Muscle of leg (tissue), 11 donors: ENCODE results near the gene STX7. TPM values are rescaled to one million over a fixed set of nuclear protein-coding genes. Genes with fewer than 3 reads are reported as not detected.
A peak's percentile ranks its signal among the peaks of the same experiment; 100 is the strongest.

ENCODE experiments used
- DNase-seq: peaks from one replicate; pipeline ENCODE4 v3.0.0; 2013
- H3K27ac ChIP-seq: one replicate; pipeline ENCODE4 v1.5.1; 2013; ENCODE audit warnings: mild to moderate bottlenecking, low read length, control low read depth
- H3K27me3 ChIP-seq: one replicate; pipeline ENCODE4 v1.6.1; 2013; ENCODE audit warnings: low read length; ENCODE audit not compliant: control insufficient read depth, insufficient read depth
- H3K36me3 ChIP-seq: one replicate; pipeline ENCODE4 v1.6.1; 2013; ENCODE audit warnings: low read length; ENCODE audit not compliant: control insufficient read depth, insufficient read depth
- H3K4me1 ChIP-seq: one replicate; pipeline ENCODE4 v1.6.1; 2013; ENCODE audit warnings: low read length; ENCODE audit not compliant: control insufficient read depth, insufficient read depth
- H3K4me3 ChIP-seq: one replicate; pipeline ENCODE4 v1.5.1; 2013; ENCODE audit warnings: low read length, control low read depth
- H3K9me3 ChIP-seq: replicated peaks from 2 replicates; pipeline ENCODE4 v1.6.1; 2013; ENCODE audit warnings: low read depth, low read length; ENCODE audit not compliant: control insufficient read depth
- WGBS: methylation state at CpG from one replicate; pipeline ENCODE4 v1.1.5; 2013; ENCODE audit warnings: missing lambda C conversion rate; ENCODE audit not compliant: insufficient coverage; 5-methylcytosine and 5-hydroxymethylcytosine counted together
- polyA plus RNA-seq, 8 donors: library from polyadenylated mRNA; unstranded; fragments of 120-200 nt; gene quantifications; one replicate each; pipeline versions ENCODE4 v1.2.1 to v1.2.3, GENCODE V29; 2013; ENCODE audit warnings: inconsistent platforms in 1 of 8, low replicate concordance in 1 of 8; ENCODE audit not compliant: insufficient read length in 8 of 8, insufficient read depth in 1 of 8
- total RNA-seq: library from RNA; stranded (reverse); fragments of 120-200 nt; gene quantifications from one replicate; pipeline ENCODE4 v1.2.4, GENCODE V29; 2013

The STX7 gene
- total and polyA plus RNA-seq, 9 donors, result 28.6 to 40.1 (median 31.9) TPM

DNA sequence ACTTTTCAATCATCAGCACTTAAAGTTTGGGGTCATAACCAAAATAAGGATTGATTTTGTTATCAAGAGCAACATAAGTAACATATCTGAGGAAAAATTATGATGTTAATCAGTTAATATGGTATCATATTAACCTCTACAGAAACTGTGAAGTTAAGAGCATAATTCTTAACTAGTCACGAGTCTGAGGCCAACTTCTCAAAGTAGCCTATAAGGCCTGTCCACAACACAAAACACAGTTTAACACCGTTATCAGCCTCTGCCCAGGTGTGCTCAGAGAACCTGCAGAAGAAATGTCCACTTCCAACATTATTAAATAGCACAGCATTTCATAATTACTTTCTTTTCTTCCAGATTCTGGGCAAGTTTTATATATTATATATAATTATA is 1.1 kb downstream of the STX7 start:
- Histone ChIP-seq H3K4me3 (peak overlapping the region; percentile 93), H3K27me3 (peaks cover 2% of the 10 kb centered on the region), H3K9me3 (no peaks in the 10 kb centered on the region), H3K4me1 (peaks cover 2% of the 10 kb centered on the region), H3K27ac (peak overlapping the region; percentile 30), H3K36me3 (peaks cover 4% of the 10 kb centered on the region)
- WGBS, result 50% methylated on average over 1 of the region's 2 CpGs
- DNase-seq, result no peak

DNA sequence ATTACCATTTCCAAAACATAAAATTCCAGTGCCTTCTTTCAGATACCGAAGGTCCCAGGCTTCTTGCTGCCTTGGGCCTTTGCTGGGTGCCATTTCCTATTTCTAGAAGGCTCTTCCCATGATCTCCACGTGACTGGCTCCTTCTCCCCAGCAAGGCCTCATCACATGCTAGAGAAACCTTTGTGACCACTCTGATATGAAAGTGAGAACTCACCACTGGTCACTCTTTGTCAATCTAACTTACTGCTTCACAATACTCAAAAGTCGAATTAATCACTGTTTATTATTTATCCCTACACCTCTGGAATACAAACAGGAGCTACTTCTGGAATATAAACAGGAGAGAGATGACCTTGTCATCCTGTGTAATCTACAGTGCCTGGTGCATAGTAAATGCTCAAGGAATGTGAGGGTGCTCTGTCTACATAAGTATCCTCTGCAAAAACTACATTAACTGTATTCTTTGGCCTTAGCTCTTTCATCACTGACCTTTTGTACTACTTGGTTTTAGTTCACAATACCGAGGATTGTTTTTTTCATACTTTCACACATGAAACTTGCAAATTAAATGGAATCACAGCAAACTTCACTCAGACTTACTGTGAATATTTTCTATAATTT is 1.6 kb downstream of the STX7 start:
- Histone ChIP-seq H3K4me3 (no peak overlapping the region), H3K9me3 (no peaks in the 10 kb centered on the region), H3K27me3 (peaks cover 2% of the 10 kb centered on the region), H3K27ac (peak overlapping the region; percentile 33), H3K4me1 (peaks cover 2% of the 10 kb centered on the region), H3K36me3 (peaks cover 4% of the 10 kb centered on the region)
- DNase-seq, result peak; percentile 59
- WGBS, result 58% methylated on average over 2 of the region's 4 CpGs

DNA sequence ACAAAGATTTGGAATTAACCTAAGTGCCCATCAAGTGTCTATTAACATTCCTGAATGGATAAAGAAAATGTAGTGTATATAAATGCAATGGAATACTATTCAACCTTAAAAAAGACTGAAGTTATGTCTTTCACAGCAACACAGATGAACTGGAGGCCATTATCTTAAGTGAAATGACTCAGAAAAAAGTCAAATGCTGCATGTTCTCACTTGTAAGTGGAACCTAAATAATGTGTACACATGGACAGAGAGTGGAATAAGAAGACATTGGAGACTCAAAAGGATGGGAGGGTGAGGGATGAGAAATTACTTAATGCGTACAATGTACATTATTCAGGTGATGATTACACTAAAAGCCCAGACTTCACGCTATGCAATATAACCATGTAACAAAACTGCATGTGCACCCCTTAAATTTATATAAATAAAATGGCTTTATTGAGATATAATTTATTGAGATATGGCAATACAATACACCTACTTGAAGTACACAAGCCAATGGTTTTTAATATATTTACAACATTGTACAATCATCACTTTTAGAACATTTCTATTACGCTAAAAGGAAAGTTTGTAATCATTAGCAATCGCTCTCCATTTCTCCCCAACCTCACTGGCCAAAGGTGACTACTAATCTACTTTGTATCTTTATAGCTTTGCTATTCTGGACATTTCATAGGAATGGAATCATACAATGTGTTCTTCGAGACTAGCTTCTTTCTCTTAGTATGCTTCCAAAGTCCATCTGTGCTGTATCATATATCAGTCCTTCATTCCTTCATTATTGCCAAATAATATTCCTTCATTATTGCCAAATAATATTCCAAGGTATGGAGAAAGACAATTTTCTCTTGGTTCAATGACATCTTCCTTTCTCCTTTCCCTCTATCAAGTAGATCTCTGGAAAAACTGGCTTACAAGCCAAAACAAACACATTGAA is 5.8 kb downstream of the STX7 start:
- Histone ChIP-seq H3K4me3 (no peak overlapping the region), H3K4me1 (peaks cover 2% of the 10 kb centered on the region), H3K9me3 (no peaks in the 10 kb centered on the region), H3K36me3 (peaks cover 4% of the 10 kb centered on the region), H3K27me3 (no peaks in the 10 kb centered on the region), H3K27ac (no peak overlapping the region)
- no CpG with 5 or more reads among the region's 5 CpGs for WGBS
- DNase-seq, result no peak

DNA sequence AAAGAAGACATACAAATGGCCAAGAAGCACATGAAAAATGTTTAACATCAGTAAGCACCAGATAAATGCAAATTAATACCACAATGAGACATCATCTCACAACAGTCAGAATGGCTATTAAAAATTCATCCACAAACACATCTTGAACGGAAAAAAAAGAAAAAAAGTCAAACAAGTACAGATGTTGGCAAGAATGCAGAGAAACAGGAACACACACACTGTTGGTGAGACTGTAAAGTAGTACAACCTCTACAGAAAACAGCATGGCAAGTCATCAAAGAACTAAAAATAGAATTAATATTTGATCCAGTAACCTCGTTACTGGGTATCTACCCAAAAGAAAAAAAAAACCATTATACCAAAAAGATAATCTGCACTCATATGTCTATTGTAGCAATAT is 6.5 kb downstream of the STX7 start:
- Histone ChIP-seq H3K9me3 (no peaks in the 10 kb centered on the region), H3K4me1 (no peaks in the 10 kb centered on the region), H3K4me3 (no peak overlapping the region), H3K27me3 (no peaks in the 10 kb centered on the region), H3K27ac (no peak overlapping the region), H3K36me3 (peaks cover 10% of the 10 kb centered on the region)
- DNase-seq, result no peak
- WGBS, result no CpG with 5 or more reads among the region's 2 CpGs

DNA sequence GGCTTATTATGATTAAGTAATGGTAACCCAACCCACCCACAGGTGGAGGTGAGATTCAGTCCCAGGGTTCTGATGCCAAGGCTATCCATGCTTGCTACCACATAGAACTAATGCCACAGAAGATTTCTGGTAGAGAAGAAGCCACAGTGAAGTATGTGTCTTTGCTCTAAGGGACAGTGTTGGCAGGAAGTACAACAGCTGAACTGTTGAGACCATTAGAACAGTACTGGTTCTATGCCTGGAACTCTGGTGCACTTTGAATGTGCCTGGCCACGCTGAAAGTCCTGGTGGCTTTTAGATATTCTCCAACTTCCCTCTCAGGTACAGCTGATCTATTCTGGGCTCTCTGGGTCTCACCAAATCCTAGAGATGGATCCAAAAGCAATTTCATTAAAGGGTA is 7.8 kb downstream of the STX7 start:
- Histone ChIP-seq H3K4me1 (no peaks in the 10 kb centered on the region), H3K27me3 (no peaks in the 10 kb centered on the region), H3K36me3 (peaks cover 18% of the 10 kb centered on the region), H3K27ac (no peak overlapping the region), H3K9me3 (no peaks in the 10 kb centered on the region), H3K4me3 (no peak overlapping the region)
- 100% methylated on average over 1 of the region's 1 CpG for WGBS
- no peak for DNase-seq

DNA sequence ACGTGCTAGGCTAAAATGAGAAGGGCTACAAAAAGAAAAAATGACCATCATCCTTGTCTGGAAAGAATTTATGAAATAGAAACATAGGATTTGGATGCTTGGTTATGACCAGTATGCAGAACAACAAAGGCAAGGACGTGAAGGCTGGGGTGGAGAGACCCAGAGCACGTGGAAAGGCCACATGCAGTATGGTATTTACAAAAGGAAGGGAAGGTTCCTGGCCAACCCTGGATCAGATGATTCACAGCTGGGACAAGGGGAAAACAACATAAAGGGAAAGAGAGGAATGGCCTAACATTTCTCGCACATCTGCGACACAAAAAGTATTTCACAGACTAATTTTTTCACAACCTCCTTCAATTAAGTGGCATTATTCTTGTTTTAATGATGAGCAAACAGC is 8.2 kb downstream of the STX7 start:
- no peak for DNase-seq
- no peak overlapping the region for H3K4me3 ChIP-seq
- no peaks in the 10 kb centered on the region for H3K27me3 ChIP-seq
- 78% methylated on average over 2 of the region's 5 CpGs for WGBS
- H3K27ac ChIP-seq, result no peak overlapping the region
- H3K4me1 ChIP-seq, result no peaks in the 10 kb centered on the region
- H3K36me3 ChIP-seq, result peaks cover 20% of the 10 kb centered on the region
- H3K9me3 ChIP-seq, result no peaks in the 10 kb centered on the region

DNA sequence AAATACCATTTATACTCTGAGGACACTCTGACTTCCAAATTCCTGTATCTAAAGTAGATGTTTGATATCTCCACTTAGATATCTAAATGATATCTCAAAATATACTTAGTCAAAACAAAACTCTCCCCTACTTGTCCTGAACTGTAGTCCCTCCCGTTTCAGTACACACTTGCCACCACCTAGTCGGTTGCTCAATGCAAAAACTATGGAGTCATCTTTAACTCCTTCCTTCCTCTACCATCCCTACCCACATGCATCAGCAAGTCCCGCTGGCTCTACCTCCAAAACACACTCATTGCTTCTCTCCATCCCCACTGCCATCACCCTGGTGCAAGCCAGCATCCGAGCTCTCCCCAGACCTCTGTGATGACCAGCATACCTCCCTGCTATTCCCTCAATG is 13.2 kb downstream of the STX7 start:
- Histone ChIP-seq H3K9me3 (no peaks in the 10 kb centered on the region), H3K27me3 (no peaks in the 10 kb centered on the region), H3K36me3 (peaks cover 15% of the 10 kb centered on the region), H3K27ac (no peak overlapping the region), H3K4me1 (no peaks in the 10 kb centered on the region), H3K4me3 (no peak overlapping the region)
- no peak for DNase-seq
- 59% methylated on average over 4 of the region's 4 CpGs for WGBS

DNA sequence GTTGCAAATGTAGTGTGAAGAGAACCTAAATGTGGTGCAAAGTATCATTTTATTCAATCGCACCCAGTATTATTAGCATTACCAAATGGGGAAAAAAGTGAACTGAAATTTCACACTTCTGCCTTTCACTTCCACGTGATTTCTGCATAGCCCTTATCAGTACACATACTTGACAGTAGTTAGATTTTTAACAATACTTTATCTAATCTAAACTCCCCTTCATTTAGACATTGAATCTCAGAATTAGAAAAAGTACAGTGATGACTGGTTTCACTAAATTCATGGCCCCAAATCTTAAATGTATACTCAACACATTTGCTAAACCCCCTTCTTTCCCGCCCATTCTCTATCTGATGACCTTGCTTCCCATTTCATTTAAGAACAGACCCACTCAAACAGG is 14.3 kb downstream of the STX7 start:
- Histone ChIP-seq H3K9me3 (no peaks in the 10 kb centered on the region), H3K36me3 (peaks cover 15% of the 10 kb centered on the region), H3K27ac (no peak overlapping the region), H3K4me3 (no peak overlapping the region), H3K4me1 (no peaks in the 10 kb centered on the region), H3K27me3 (no peaks in the 10 kb centered on the region)
- no peak for DNase-seq
- 86% methylated on average over 1 of the region's 3 CpGs for WGBS

DNA sequence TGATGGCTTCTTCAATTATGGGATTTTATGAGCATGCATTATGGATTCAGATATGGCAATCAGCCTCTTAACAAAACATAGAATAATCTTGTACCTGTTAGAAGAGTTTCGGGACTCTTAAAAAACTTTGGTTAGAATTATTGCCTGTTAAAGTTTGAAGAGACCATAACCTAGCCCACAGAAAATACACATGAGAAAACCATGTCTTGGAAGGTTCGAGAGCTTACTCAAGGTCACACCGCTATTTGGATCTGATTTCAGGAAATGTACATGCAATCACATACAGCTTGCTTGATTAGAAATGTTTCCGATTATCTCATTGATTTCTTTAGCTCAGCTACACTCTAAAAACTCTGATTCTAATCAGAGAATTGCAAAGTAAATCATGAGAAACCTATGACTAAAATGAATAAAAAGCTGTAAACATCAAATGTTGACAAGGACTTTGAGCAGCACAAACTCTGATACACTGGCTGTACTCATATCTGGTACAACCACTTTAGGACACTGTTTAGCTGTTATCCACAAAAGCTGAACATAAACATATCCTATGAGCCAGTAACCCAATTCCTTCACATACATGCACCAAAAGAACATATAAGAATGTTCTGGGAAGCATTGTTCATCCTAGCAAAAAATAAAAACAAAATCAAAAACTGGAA is 16.3 kb downstream of the STX7 start:
- no peaks in the 10 kb centered on the region for H3K4me1 ChIP-seq
- peaks cover 12% of the 10 kb centered on the region for H3K36me3 ChIP-seq
- no peaks in the 10 kb centered on the region for H3K9me3 ChIP-seq
- no peak for DNase-seq
- no peak overlapping the region for H3K27ac ChIP-seq
- H3K4me3 ChIP-seq, result no peak overlapping the region
- H3K27me3 ChIP-seq, result no peaks in the 10 kb centered on the region
- WGBS, result no CpG with 5 or more reads among the region's 4 CpGs

DNA sequence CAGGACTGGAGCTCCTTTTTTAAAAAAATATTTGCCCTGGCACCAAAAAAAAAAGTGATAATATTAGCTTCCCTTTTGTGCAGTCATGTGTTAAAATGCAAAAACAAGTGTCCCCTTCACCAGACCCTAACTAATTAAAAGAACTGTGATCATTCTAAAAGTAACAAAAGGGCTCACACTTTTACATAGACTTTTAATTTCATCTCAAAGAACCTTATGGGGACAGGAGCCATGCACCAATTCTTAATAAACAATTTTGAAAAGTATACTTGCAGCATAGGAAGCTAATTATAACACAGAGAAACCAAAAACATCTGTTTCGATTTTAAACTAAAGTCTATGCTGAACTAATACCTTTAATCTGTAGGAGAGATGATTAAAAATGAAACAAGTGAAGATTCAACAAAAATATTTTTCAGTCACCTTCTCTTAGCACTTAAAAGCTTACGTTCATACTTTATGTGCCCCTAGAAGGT is 17.3 kb downstream of the STX7 start:
- Histone ChIP-seq H3K9me3 (no peaks in the 10 kb centered on the region), H3K4me3 (no peak overlapping the region), H3K36me3 (peaks cover 2% of the 10 kb centered on the region), H3K27ac (no peak overlapping the region), H3K4me1 (peaks cover 2% of the 10 kb centered on the region), H3K27me3 (no peaks in the 10 kb centered on the region)
- WGBS, result no CpG with 5 or more reads among the region's 2 CpGs
- no peak for DNase-seq
